ENCODE measurements around the gene PDE4A. TPM values are rescaled to one million over a fixed set of nuclear protein-coding genes. Genes with fewer than 3 reads are reported as not detected.
"Not testable (repeated sequence)": the region's sequence is repeated elsewhere in the genome, so short reads cannot be mapped to it uniquely, and the experiment has no call there.

Gene PDE4A
- total RNA-seq = 10 to 100 TPM in 3 of 4 donors, 1 to 10 TPM in 1; 9.0 to 15.9 (median 13.1) TPM

GRCh38 chr19:10420444-10421239 lies at the start of gene PDE4A:
Gene PDE4A (plus strand): TSS chr19:10420538. CDS start chr19:10420765, 227 bp downstream.
- TF ChIP-seq CTCF (IDR thresholded peaks at IDR 0.05) (peak in 4 of 5 experiments; percentile 9 to 30 (median 24)), EP300 (IDR thresholded peaks at IDR 0.05; ENCODE audit: low read depth) (no peak)
- no peak for DNase-seq
- Histone ChIP-seq H3K9me3 (no peaks in the 10 kb centered on the region), H3K27ac (no peak within 1 kb of the TSS), H3K36me3 (no peaks in the 10 kb centered on the region), H3K4me1 (peaks cover 15 to 63% (median 48%) of the 10 kb centered on the region in 4 donors), H3K4me3 (peak within 1 kb of the TSS in 1 of 4 donors; percentile 31), H3K27me3 (peaks cover 99% of the 10 kb centered on the region)
- in situ Hi-C loops (cut with MboI; ENCODE audit: low pct_ligation_motif_present in 1 of 4, low pct_unique_long_range_greater_than_20kb in 1 of 4, low sequenced_read_pairs in 3 of 4) (no loop called here), intact Hi-C loops (cut with DNase I; ENCODE audit: low total_unique reads) (no loop called here)
- WGBS, 2 donors (ENCODE audit: low coverage in 1 of 2) = 1% methylated on average over 20 to 30 of the region's 104 CpGs

- Histone ChIP-seq H3K9me3 (no peaks in the 10 kb centered on the region), H3K27me3 (no peaks in the 10 kb centered on the region), H3K36me3 (peaks cover 0 to 30% (median 5%) of the 10 kb centered on the region in 4 donors), H3K4me1 (no peaks in the 10 kb centered on the region), H3K27ac (no peak overlapping the region), H3K4me3 (no peak overlapping the region)
- TF ChIP-seq CTCF (IDR thresholded peaks at IDR 0.05) = no peak
- no peak for TF ChIP-seq POLR2A (IDR thresholded peaks at IDR 0.05)
- no peak for TF ChIP-seq EP300 (IDR thresholded peaks at IDR 0.05; ENCODE audit: low read depth)
- no peak for TF ChIP-seq POLR2AphosphoS5 (IDR thresholded peaks at IDR 0.05)
- intact Hi-C loops (cut with DNase I; ENCODE audit: low total_unique reads) = no loop called here
- 92 to 97% methylated on average over 2 to 3 of the region's 3 CpGs for WGBS, 2 donors (ENCODE audit: low coverage in 1 of 2)
- in situ Hi-C loops (cut with MboI; ENCODE audit: low pct_ligation_motif_present in 1 of 4, low pct_unique_long_range_greater_than_20kb in 1 of 4, low sequenced_read_pairs in 3 of 4) = no loop called here
- no peak for DNase-seq
Measured at GRCh38 chr19:10372690-10373089, 47.6 kb upstream of the PDE4A start.

GRCh38 chr19:10374931-10375330 lies 45.4 kb upstream of the PDE4A start:
- TF ChIP-seq POLR2A (IDR thresholded peaks at IDR 0.05) (no peak), CTCF (IDR thresholded peaks at IDR 0.05) (no peak), POLR2AphosphoS5 (IDR thresholded peaks at IDR 0.05) (no peak), EP300 (IDR thresholded peaks at IDR 0.05; ENCODE audit: low read depth) (no peak)
- Histone ChIP-seq H3K36me3 (peaks cover 0 to 16% (median 3%) of the 10 kb centered on the region in 4 donors), H3K4me1 (peaks cover 6 to 16% (median 10%) of the 10 kb centered on the region in 4 donors), H3K4me3 (no peak overlapping the region), H3K27me3 (no peaks in the 10 kb centered on the region), H3K27ac (no peak overlapping the region), H3K9me3 (no peaks in the 10 kb centered on the region)
- intact Hi-C loops (cut with DNase I; ENCODE audit: low total_unique reads) = no loop called here
- no peak for DNase-seq
- in situ Hi-C loops (cut with MboI; ENCODE audit: low pct_ligation_motif_present in 1 of 4, low pct_unique_long_range_greater_than_20kb in 1 of 4, low sequenced_read_pairs in 3 of 4) = loop anchor here in 3 of 4 donors (25.0 kb wide), 1 partner anchor 438 kb away; the partner anchor contains the start of gene OLFM2 (in 3 of the 3)
- WGBS, 2 donors (ENCODE audit: low coverage in 1 of 2) = 83 to 86% methylated on average over 1 to 5 of the region's 5 CpGs

GRCh38 chr19:10377140-10377640 lies 43.1 kb upstream of the PDE4A start:
- H3K4me3 ChIP-seq; H3K36me3 ChIP-seq; H3K9me3 ChIP-seq; DNase-seq; H3K27ac ChIP-seq; intact Hi-C loops (cut with DNase I; ENCODE audit: low total_unique reads); H3K27me3 ChIP-seq: not testable (repeated sequence)
- peaks cover 9 to 21% (median 14%) of the 10 kb centered on the region in 4 donors for H3K4me1 ChIP-seq
- WGBS, 2 donors (ENCODE audit: low coverage in 1 of 2) = 100% methylated on average over 2 of the region's 2 CpGs
- in situ Hi-C loops (cut with MboI; ENCODE audit: low pct_ligation_motif_present in 1 of 4, low pct_unique_long_range_greater_than_20kb in 1 of 4, low sequenced_read_pairs in 3 of 4) = loop anchor here in 3 of 4 donors (25.0 kb wide), 1 partner anchor 440 kb away; the partner anchor contains the start of gene OLFM2 (in 3 of the 3)

Data from transverse colon (tissue), 4 donors.